HL-60 (cell line): ENCODE measurements around the gene RBM4.

ENCODE experiments used
- DNase-seq, 2 experiments: peaks; one replicate each; pipeline ENCODE4 v3.0.0-alpha.2; 2010 to 2020; ENCODE audit warnings: low read depth in 1 of 2, low spot score in 1 of 2
- H3K27ac ChIP-seq: fragments of 250-450 bp; sonication (Bioruptor Pico); replicated peaks from 2 replicates; pipeline ENCODE4 v1.5.1; 2020; ENCODE audit warnings: mild to moderate bottlenecking, moderate library complexity
- H3K27me3 ChIP-seq: fragments of 250-450 bp; sonication (Bioruptor Pico); 2 replicates; pipeline ENCODE4 v1.5.1; 2021; ENCODE audit warnings: mild to moderate bottlenecking, moderate library complexity; ENCODE audit not compliant: insufficient read depth, poor library complexity, severe bottlenecking
- H3K4me3 ChIP-seq: replicated peaks from 2 replicates; pipeline ENCODE4 v1.5.1; 2011; ENCODE audit warnings: mild to moderate bottlenecking, control low read depth, low read length; ENCODE audit not compliant: insufficient read depth
- GABPA ChIP-seq: IDR thresholded peaks from 2 replicates; pipeline ENCODE4 v1.6.1; 2012; ENCODE audit warnings: low read depth
- POLR2AphosphoS5 ChIP-seq: IDR thresholded peaks from 2 replicates; pipeline ENCODE4 v1.6.1; 2012; ENCODE audit warnings: low read depth
- SPI1 ChIP-seq: IDR thresholded peaks from 2 replicates; pipeline ENCODE4 v1.6.1; 2012; ENCODE audit warnings: low read depth, mild to moderate bottlenecking, borderline replicate concordance
- TF ChIP-seq, protein P1 (sequence below): IDR thresholded peaks from one replicate; pipeline ENCODE4 v1.5.1; 2011; ENCODE audit warnings: low read length, control low read depth, inconsistent platforms; ENCODE audit not compliant: insufficient read depth
- TF ChIP-seq, protein P2 (sequence below): IDR thresholded peaks from 2 replicates; pipeline ENCODE4 v1.6.1; 2012; ENCODE audit warnings: low read depth; ENCODE audit not compliant: insufficient replicate concordance

RBM4 gene

DNA sequence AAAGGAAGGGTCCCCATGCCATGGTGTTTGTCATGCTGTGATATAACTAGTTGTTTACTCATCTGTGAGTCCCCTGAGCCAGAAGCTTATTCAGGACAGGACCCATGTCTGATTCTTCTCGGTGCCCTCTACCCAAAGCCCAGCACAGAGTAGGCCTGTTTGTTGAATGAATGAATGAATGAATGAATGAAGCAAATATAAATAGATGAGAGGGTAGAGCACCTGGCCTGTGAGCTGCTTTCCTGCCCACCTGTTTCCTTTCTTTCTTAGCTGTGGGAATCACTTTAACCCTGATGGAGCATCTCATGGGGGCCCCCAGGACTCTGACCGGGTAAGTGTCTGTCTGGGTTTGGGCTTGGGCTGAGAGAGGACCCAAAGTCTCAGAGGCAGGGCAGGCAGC, 38.3 kb upstream of the RBM4 start:
- DNase-seq, result no peak
- H3K4me3 ChIP-seq, result no peak overlapping the region
- no peaks in the 10 kb centered on the region for H3K27me3 ChIP-seq
- TF ChIP-seq, protein P1, sequence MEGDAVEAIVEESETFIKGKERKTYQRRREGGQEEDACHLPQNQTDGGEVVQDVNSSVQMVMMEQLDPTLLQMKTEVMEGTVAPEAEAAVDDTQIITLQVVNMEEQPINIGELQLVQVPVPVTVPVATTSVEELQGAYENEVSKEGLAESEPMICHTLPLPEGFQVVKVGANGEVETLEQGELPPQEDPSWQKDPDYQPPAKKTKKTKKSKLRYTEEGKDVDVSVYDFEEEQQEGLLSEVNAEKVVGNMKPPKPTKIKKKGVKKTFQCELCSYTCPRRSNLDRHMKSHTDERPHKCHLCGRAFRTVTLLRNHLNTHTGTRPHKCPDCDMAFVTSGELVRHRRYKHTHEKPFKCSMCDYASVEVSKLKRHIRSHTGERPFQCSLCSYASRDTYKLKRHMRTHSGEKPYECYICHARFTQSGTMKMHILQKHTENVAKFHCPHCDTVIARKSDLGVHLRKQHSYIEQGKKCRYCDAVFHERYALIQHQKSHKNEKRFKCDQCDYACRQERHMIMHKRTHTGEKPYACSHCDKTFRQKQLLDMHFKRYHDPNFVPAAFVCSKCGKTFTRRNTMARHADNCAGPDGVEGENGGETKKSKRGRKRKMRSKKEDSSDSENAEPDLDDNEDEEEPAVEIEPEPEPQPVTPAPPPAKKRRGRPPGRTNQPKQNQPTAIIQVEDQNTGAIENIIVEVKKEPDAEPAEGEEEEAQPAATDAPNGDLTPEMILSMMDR, result no peak
- no peak for TF ChIP-seq GABPA
- TF ChIP-seq, protein P2, sequence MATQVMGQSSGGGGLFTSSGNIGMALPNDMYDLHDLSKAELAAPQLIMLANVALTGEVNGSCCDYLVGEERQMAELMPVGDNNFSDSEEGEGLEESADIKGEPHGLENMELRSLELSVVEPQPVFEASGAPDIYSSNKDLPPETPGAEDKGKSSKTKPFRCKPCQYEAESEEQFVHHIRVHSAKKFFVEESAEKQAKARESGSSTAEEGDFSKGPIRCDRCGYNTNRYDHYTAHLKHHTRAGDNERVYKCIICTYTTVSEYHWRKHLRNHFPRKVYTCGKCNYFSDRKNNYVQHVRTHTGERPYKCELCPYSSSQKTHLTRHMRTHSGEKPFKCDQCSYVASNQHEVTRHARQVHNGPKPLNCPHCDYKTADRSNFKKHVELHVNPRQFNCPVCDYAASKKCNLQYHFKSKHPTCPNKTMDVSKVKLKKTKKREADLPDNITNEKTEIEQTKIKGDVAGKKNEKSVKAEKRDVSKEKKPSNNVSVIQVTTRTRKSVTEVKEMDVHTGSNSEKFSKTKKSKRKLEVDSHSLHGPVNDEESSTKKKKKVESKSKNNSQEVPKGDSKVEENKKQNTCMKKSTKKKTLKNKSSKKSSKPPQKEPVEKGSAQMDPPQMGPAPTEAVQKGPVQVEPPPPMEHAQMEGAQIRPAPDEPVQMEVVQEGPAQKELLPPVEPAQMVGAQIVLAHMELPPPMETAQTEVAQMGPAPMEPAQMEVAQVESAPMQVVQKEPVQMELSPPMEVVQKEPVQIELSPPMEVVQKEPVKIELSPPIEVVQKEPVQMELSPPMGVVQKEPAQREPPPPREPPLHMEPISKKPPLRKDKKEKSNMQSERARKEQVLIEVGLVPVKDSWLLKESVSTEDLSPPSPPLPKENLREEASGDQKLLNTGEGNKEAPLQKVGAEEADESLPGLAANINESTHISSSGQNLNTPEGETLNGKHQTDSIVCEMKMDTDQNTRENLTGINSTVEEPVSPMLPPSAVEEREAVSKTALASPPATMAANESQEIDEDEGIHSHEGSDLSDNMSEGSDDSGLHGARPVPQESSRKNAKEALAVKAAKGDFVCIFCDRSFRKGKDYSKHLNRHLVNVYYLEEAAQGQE, result no peak
- no peak for TF ChIP-seq SPI1
- no peak for TF ChIP-seq POLR2AphosphoS5
- no peak overlapping the region for H3K27ac ChIP-seq

DNA sequence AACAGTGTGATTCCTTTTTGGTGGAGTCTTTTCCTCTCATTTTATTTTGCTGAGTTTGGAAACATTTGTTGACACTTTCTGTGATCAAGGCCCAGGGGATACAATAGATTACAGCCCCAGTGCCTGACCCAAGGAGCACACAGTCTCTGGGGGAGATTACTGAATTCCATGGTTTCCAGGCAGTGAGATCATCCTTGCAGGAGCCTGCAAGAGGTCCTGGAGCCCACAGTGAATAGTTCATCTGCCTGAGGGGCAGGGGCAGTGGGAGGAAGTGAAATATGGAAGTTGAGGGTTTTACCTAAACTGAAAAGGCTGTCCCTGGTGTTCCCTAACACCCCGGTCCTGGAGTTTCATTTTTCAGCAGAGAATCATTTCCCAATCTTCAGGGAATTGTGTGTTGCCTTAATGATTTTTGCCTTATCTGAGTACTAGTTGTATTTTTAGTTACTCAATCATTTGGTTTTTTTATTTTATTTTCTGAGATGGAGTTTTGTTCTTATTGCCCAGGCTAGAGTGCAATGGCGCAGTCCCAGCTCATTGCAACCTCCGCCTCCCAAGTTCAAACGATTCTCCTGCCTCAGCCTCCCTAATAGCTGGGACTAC, 37.8 kb upstream of the RBM4 start:
- H3K27me3 ChIP-seq, result no peaks in the 10 kb centered on the region
- no peak overlapping the region for H3K4me3 ChIP-seq
- TF ChIP-seq, protein P2, result no peak
- peak; percentile 86 for TF ChIP-seq SPI1
- no peak overlapping the region for H3K27ac ChIP-seq
- peak in 1 of 2 experiments; percentile 34 for DNase-seq

DNA sequence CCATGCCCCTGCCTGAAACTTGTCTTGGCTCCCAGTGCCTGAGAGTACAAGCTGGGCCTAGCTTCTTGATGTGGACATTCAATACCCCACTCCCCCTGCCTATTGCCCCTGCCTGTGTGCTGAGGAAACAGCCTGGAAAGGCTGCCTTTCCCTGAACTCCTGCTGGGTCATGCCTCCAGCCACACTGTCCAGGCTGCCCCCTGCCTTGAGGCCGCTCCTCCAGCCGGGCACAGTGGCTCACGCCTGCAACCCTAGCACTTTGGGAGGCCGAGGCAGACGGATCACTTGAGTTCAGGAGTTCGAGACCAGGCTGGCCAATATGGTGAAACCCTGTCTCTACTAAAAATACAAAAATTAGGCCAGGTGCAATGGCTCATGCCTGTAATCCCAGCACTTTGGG, 35.4 kb upstream of the RBM4 start:
- no peaks in the 10 kb centered on the region for H3K27me3 ChIP-seq
- no peak overlapping the region for H3K27ac ChIP-seq
- H3K4me3 ChIP-seq, result no peak overlapping the region
- TF ChIP-seq, protein P1, result no peak
- no peak for TF ChIP-seq SPI1
- TF ChIP-seq GABPA, result no peak
- TF ChIP-seq POLR2AphosphoS5, result no peak
- TF ChIP-seq, protein P2, result no peak
- no peak for DNase-seq
